ENCODE measurements around the gene DDX19B. TPM values are rescaled to one million over a fixed set of nuclear protein-coding genes. Genes with fewer than 3 reads are reported as not detected.
"Not testable (repeated sequence)": the region's sequence is repeated elsewhere in the genome, so short reads cannot be mapped to it uniquely, and the experiment has no call there.

Gene DDX19B
- total RNA-seq, 2 experiments from 2014 or later = 29.8 to 32.3 TPM

GRCh38 chr16:70294385-70295025 is 4.5 kb upstream of the DDX19B start:
- Mint-ChIP-seq H3K4me1 (peaks cover 15% of the 10 kb centered on the region), H3K36me3 (no peaks in the 10 kb centered on the region), H3K27ac (no peak overlapping the region), H3K9me3 (no peaks in the 10 kb centered on the region), H3K27me3 (no peaks in the 10 kb centered on the region), H3K4me3 (no peak overlapping the region)
- no peak for ATAC-seq (ENCODE audit: low read depth)
- no peak for DNase-seq
- POLR2A ChIA-PET = no interaction called here

- ATAC-seq (ENCODE audit: low read depth) = no peak
- no peak for DNase-seq
- POLR2A ChIA-PET = interaction anchor here (0.7 kb wide), 1 partner anchor 427 kb away, joined by 3 read pairs; no protein-coding TSS in a partner anchor
- Mint-ChIP-seq H3K27ac (no peak overlapping the region), H3K36me3 (no peaks in the 10 kb centered on the region), H3K4me3 (no peak overlapping the region), H3K27me3 (no peaks in the 10 kb centered on the region), H3K9me3 (no peaks in the 10 kb centered on the region), H3K4me1 (peaks cover 22% of the 10 kb centered on the region)
These were observed 3.4 kb upstream of the DDX19B start for GRCh38 chr16:70295634-70296033.

- Mint-ChIP-seq H3K4me1 (peaks cover 30% of the 10 kb centered on the region), H3K27ac (no peak overlapping the region), H3K36me3 (peaks cover 25% of the 10 kb centered on the region), H3K4me3 (peak overlapping the region; percentile 13), H3K27me3 (no peaks in the 10 kb centered on the region), H3K9me3 (peaks cover 9% of the 10 kb centered on the region)
- DNase-seq = no peak
- POLR2A ChIA-PET = interaction anchor here (0.7 to 1.9 kb wide), 2 partner anchors 12 to 736 kb away, joined by 3 to 4 read pairs; partner anchors contain the start of gene AARS1
- no peak for ATAC-seq (ENCODE audit: low read depth)
These were observed 2.1 kb downstream of the DDX19B start for GRCh38 chr16:70301121-70301520.

GRCh38 chr16:70302745-70303144 is 3.8 kb downstream of the DDX19B start:
- POLR2A ChIA-PET = interaction anchor here (1.9 kb wide), 1 partner anchor 14 kb away, joined by 4 read pairs; the partner anchor contains the start of gene AARS1
- Mint-ChIP-seq H3K4me1 (peaks cover 30% of the 10 kb centered on the region), H3K4me3 (no peak overlapping the region), H3K9me3 (peaks cover 9% of the 10 kb centered on the region), H3K27ac (no peak overlapping the region), H3K27me3 (no peaks in the 10 kb centered on the region), H3K36me3 (peaks cover 25% of the 10 kb centered on the region)
- ATAC-seq (ENCODE audit: low read depth) (no peak), DNase-seq (no peak)

GRCh38 chr16:70304892-70305448 is 6.0 kb downstream of the DDX19B start:
- Mint-ChIP-seq H3K27ac (peak overlapping the region; percentile 7), H3K4me1 (peaks cover 21% of the 10 kb centered on the region), H3K27me3 (no peaks in the 10 kb centered on the region), H3K4me3 (no peak overlapping the region), H3K36me3 (peaks cover 28% of the 10 kb centered on the region), H3K9me3 (peaks cover 9% of the 10 kb centered on the region)
- POLR2A ChIA-PET = interaction anchor here (0.6 kb wide), 1 partner anchor 31 kb away, joined by 3 read pairs; no protein-coding TSS in a partner anchor
- DNase-seq = no peak
- ATAC-seq (ENCODE audit: low read depth) = no peak

GRCh38 chr16:70306880-70307279 is 7.9 kb downstream of the DDX19B start:
- ATAC-seq (ENCODE audit: low read depth) (no peak), DNase-seq (no peak)
- Mint-ChIP-seq H3K36me3 (peaks cover 16% of the 10 kb centered on the region), H3K4me3 (no peak overlapping the region), H3K4me1 (peaks cover 14% of the 10 kb centered on the region), H3K27ac (no peak overlapping the region), H3K27me3 (no peaks in the 10 kb centered on the region), H3K9me3 (no peaks in the 10 kb centered on the region)
- POLR2A ChIA-PET = interaction anchor here (1.5 kb wide), 1 partner anchor 40 kb away, joined by 4 read pairs; the partner anchor contains the start of gene DDX19A

- ATAC-seq (ENCODE audit: low read depth); POLR2A ChIA-PET; H3K9me3 Mint-ChIP-seq; H3K4me3 Mint-ChIP-seq; H3K36me3 Mint-ChIP-seq; DNase-seq; H3K27me3 Mint-ChIP-seq; H3K27ac Mint-ChIP-seq: not testable (repeated sequence)
- peaks cover 10% of the 10 kb centered on the region for H3K4me1 Mint-ChIP-seq
These were observed 8.7 kb downstream of the DDX19B start for GRCh38 chr16:70307726-70308125.

GRCh38 chr16:70320121-70320520 is 21.1 kb downstream of the DDX19B start:
- POLR2A ChIA-PET = interaction anchor here (0.6 to 0.7 kb wide), 2 partner anchors 52 to 245 kb away, joined by 3 to 4 read pairs; no protein-coding TSS in a partner anchor
- peaks cover 12% of the 10 kb centered on the region for H3K36me3 Mint-ChIP-seq
- DNase-seq = no peak

GRCh38 chr16:70324998-70325747 is 26.2 kb downstream of the DDX19B start:
- H3K9me3 Mint-ChIP-seq = no peaks in the 10 kb centered on the region
- H3K27ac Mint-ChIP-seq = no peak overlapping the region
- DNase-seq (no peak), ATAC-seq (ENCODE audit: low read depth) (no peak)
- no peaks in the 10 kb centered on the region for H3K27me3 Mint-ChIP-seq
- H3K4me1 Mint-ChIP-seq = peaks cover 1% of the 10 kb centered on the region
- POLR2A ChIA-PET = interaction anchor here (0.6 kb wide), 1 partner anchor 21 kb away, joined by 3 read pairs; no protein-coding TSS in a partner anchor
- no peak overlapping the region for H3K4me3 Mint-ChIP-seq
- peaks cover 12% of the 10 kb centered on the region for H3K36me3 Mint-ChIP-seq

More at GRCh38 chr16:70320121-70320520, 21.1 kb downstream of the DDX19B start:
- peaks cover 1% of the 10 kb centered on the region for H3K4me1 Mint-ChIP-seq
- no peak for ATAC-seq (ENCODE audit: low read depth)
- H3K27me3 Mint-ChIP-seq = no peaks in the 10 kb centered on the region
- H3K9me3 Mint-ChIP-seq = no peaks in the 10 kb centered on the region
- no peak overlapping the region for H3K4me3 Mint-ChIP-seq
- no peak overlapping the region for H3K27ac Mint-ChIP-seq

GRCh38 chr16:70331091-70331490 is 32.1 kb downstream of the DDX19B start:
- no peak for ATAC-seq (ENCODE audit: low read depth)
- H3K4me3 Mint-ChIP-seq = no peak overlapping the region
- no peak overlapping the region for H3K27ac Mint-ChIP-seq
- POLR2A ChIA-PET = interaction anchor here (2.5 kb wide), 1 partner anchor 15 kb away, joined by 7 read pairs; the partner anchor contains the start of gene DDX19A
- H3K4me1 Mint-ChIP-seq = no peaks in the 10 kb centered on the region
- no peak for DNase-seq
- peaks cover 2% of the 10 kb centered on the region for H3K36me3 Mint-ChIP-seq
- no peaks in the 10 kb centered on the region for H3K9me3 Mint-ChIP-seq
- no peaks in the 10 kb centered on the region for H3K27me3 Mint-ChIP-seq

- POLR2A ChIA-PET = interaction anchor here (2.5 kb wide), 1 partner anchor 14 kb away, joined by 7 read pairs; the partner anchor contains the start of gene DDX19A
- peaks cover 4% of the 10 kb centered on the region for H3K36me3 Mint-ChIP-seq
- H3K27ac Mint-ChIP-seq = no peak overlapping the region
- ATAC-seq (ENCODE audit: low read depth) = peak; percentile 45
- H3K27me3 Mint-ChIP-seq = no peaks in the 10 kb centered on the region
- no peaks in the 10 kb centered on the region for H3K4me1 Mint-ChIP-seq
- no peak for DNase-seq
- no peak overlapping the region for H3K4me3 Mint-ChIP-seq
- H3K9me3 Mint-ChIP-seq = no peaks in the 10 kb centered on the region
These were observed 32.8 kb downstream of the DDX19B start for GRCh38 chr16:70331588-70332358.

- not testable (repeated sequence) for ATAC-seq (ENCODE audit: low read depth); H3K9me3 Mint-ChIP-seq; DNase-seq; H3K27me3 Mint-ChIP-seq; H3K27ac Mint-ChIP-seq; H3K4me1 Mint-ChIP-seq; H3K36me3 Mint-ChIP-seq; H3K4me3 Mint-ChIP-seq
- POLR2A ChIA-PET = interaction anchor here (2.5 kb wide), 1 partner anchor 13 kb away, joined by 7 read pairs; the partner anchor contains the start of gene DDX19A
These were observed 33.7 kb downstream of the DDX19B start for GRCh38 chr16:70332728-70333127.

Measured in activated naive CD8-positive, alpha-beta T cell treated with anti-CD3 and anti-CD28 coated beads, Interleukin-2, amount 10 ng/mL, durations not matched to agents 7 days and 5 days (primary cell).